Loucy (cell line): ENCODE measurements around the gene MINDY2.

ENCODE experiments used
- H2AFZ ChIP-seq: fragments of 200-600 bp; sonication (generic); 2 replicates; pipeline ENCODE4 v1.6.0; 2016; ENCODE audit warnings: antibody characterized with exemption, mild to moderate bottlenecking, low read length, moderate library complexity
- H3F3A ChIP-seq: fragments of 200-600 bp; 2 replicates; pipeline ENCODE4 v1.6.0; 2016; ENCODE audit warnings: antibody characterized with exemption, low read depth, mild to moderate bottlenecking
- H3K27me3 ChIP-seq: fragments of 200-600 bp; sonication (generic); 2 replicates; pipeline ENCODE4 v1.6.1; 2014; ENCODE audit warnings: low read length, mild to moderate bottlenecking; ENCODE audit not compliant: insufficient read depth, poor library complexity, severe bottlenecking
- H3K36me3 ChIP-seq: fragments of 200-600 bp; sonication (generic); 2 replicates; pipeline ENCODE4 v1.6.1; 2016; ENCODE audit warnings: low read length; ENCODE audit not compliant: insufficient read depth
- H3K4me1 ChIP-seq: fragments of 200-600 bp; sonication (generic); 2 replicates; pipeline ENCODE4 v1.5.1; 2014; ENCODE audit warnings: low read length, mild to moderate bottlenecking; ENCODE audit not compliant: insufficient read depth, poor library complexity, severe bottlenecking
- H3K4me2 ChIP-seq: fragments of 200-600 bp; sonication (generic); 2 replicates; pipeline ENCODE4 v1.6.0; 2014; ENCODE audit warnings: antibody characterized with exemption, low read length, low read depth, mild to moderate bottlenecking; ENCODE audit not compliant: poor library complexity, severe bottlenecking
- H3K4me3 ChIP-seq: fragments of 200-600 bp; sonication (generic); 2 replicates; pipeline ENCODE4 v1.5.1; 2014; ENCODE audit warnings: low read length, mild to moderate bottlenecking, mixed read lengths; ENCODE audit not compliant: poor library complexity, severe bottlenecking
- H3K79me2 ChIP-seq: fragments of 200-600 bp; sonication (generic); 2 replicates; pipeline ENCODE4 v1.6.1; 2014; ENCODE audit warnings: low read length; ENCODE audit not compliant: insufficient read depth
- H3K9ac ChIP-seq: fragments of 200-600 bp; sonication (generic); 2 replicates; pipeline ENCODE4 v1.6.0; 2014; ENCODE audit warnings: mild to moderate bottlenecking, low read depth, low read length, moderate library complexity; ENCODE audit not compliant: poor library complexity, severe bottlenecking
- H3K9me2 ChIP-seq: fragments of 200-600 bp; sonication (generic); replicated peaks from 2 replicates; pipeline ENCODE4 v1.6.1; 2016; ENCODE audit warnings: low read depth, low read length, mixed read lengths
- H3K9me3 ChIP-seq: fragments of 200-600 bp; sonication (generic); 2 replicates; pipeline ENCODE4 v1.6.1; 2014; ENCODE audit warnings: mild to moderate bottlenecking, antibody characterized with exemption, low read length, low read depth; ENCODE audit not compliant: insufficient read depth
- H4K20me1 ChIP-seq: fragments of 200-600 bp; sonication (generic); 2 replicates; pipeline ENCODE4 v1.6.0; 2014; ENCODE audit warnings: antibody characterized with exemption, low read length, mild to moderate bottlenecking; ENCODE audit not compliant: insufficient read depth, poor library complexity, severe bottlenecking
- CTCF ChIP-seq: fragments of 200-600 bp; sonication (generic); conservative IDR thresholded peaks from 2 replicates; pipeline ENCODE4 v1.5.1; 2014; ENCODE audit warnings: mild to moderate bottlenecking, antibody characterized with exemption, low read length
- EZH2phosphoT487 ChIP-seq: fragments of 200-600 bp; IDR thresholded peaks from 2 replicates; pipeline ENCODE4 v1.6.1; 2018; ENCODE audit warnings: antibody characterized with exemption, mild to moderate bottlenecking, moderate library complexity, borderline replicate concordance

MINDY2 gene

DNA sequence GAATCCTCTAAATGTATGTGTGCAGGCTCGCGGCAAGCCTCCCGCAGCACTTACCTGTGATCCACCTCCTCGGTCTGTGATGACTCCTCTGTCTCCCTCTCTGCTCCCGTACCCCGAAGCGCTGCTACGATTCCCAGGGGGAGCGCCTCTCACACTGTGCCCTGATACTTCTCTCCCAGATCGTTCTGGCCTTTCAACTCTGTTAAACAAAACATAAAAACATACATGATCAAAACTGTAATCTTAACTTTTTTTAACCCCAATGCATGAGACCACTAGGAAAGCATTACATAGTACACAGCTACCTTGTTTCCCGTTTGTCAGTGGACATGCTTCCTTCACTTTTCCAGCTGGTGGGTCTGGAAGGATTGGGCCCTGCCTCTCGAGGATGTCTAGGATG, 115.8 kb downstream of the MINDY2 start:
- Histone ChIP-seq H3K4me3 (no peak overlapping the region), H3K27me3 (no peaks in the 10 kb centered on the region), H3K79me2 (no peaks in the 10 kb centered on the region), H3K4me1 (no peaks in the 10 kb centered on the region), H3K4me2 (no peak overlapping the region), H2AFZ (no peak overlapping the region), H3F3A (no peaks in the 10 kb centered on the region), H3K9ac (no peak overlapping the region), H4K20me1 (no peaks in the 10 kb centered on the region), H3K9me2 (no peaks in the 10 kb centered on the region), H3K9me3 (no peaks in the 10 kb centered on the region), H3K36me3 (peaks cover 92% of the 10 kb centered on the region)
- TF ChIP-seq EZH2phosphoT487 (no peak), CTCF (no peak)

DNA sequence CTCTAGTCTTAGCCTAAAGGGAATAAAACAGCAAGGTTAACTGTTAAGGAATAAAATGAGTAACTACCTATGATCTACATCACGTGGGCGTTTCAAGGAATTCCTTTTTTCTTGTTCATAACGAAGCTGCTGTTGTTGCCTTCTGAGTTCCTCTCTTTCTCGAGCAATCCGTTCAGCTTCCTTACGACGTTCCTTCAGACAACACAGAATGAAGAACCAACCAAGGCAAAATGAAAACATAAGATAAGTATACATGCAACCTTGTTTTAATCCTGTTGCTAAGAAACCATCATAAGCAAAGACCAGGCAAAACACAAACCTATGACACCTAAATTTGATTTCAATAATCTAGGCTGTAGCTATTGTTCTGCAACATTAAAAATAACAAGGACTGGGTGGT, 118.3 kb downstream of the MINDY2 start:
- Histone ChIP-seq H3K36me3 (peaks cover 98% of the 10 kb centered on the region), H3K27me3 (no peaks in the 10 kb centered on the region), H3K9ac (no peak overlapping the region), H2AFZ (no peak overlapping the region), H3K9me3 (no peaks in the 10 kb centered on the region), H3F3A (no peaks in the 10 kb centered on the region), H3K79me2 (no peaks in the 10 kb centered on the region), H4K20me1 (no peaks in the 10 kb centered on the region), H3K4me2 (no peak overlapping the region), H3K4me1 (no peaks in the 10 kb centered on the region), H3K9me2 (no peaks in the 10 kb centered on the region), H3K4me3 (no peak overlapping the region)
- TF ChIP-seq CTCF (no peak), EZH2phosphoT487 (no peak)

GRCh38 chr15:58898150-58898680, 127.1 kb downstream of the MINDY2 start:
- peaks cover 4% of the 10 kb centered on the region for H4K20me1 ChIP-seq
- H3K79me2 ChIP-seq, result peaks cover 13% of the 10 kb centered on the region; the same call in 1 of the 2 replicates

More at GRCh38 chr15:58898150-58898680, 127.1 kb downstream of the MINDY2 start:
- no peak for TF ChIP-seq CTCF
- no peak for TF ChIP-seq EZH2phosphoT487
- no peak overlapping the region for H3K4me2 ChIP-seq
- H3K9me3 ChIP-seq, result no peaks in the 10 kb centered on the region
- H3K4me1 ChIP-seq, result no peaks in the 10 kb centered on the region
- peaks cover 79% of the 10 kb centered on the region for H3K36me3 ChIP-seq
- H3K9ac ChIP-seq, result no peak overlapping the region
- H2AFZ ChIP-seq, result no peak overlapping the region
- no peaks in the 10 kb centered on the region for H3K9me2 ChIP-seq
- no peaks in the 10 kb centered on the region for H3F3A ChIP-seq
- no peak overlapping the region for H3K4me3 ChIP-seq
- H3K27me3 ChIP-seq, result no peaks in the 10 kb centered on the region
